Jurkat, Clone E6-1 (cell line): Measurements from ENCODE around the gene LIG1.
"Not testable (repeated sequence)": the region's sequence is repeated elsewhere in the genome, so short reads cannot be mapped to it uniquely, and the experiment has no call there.

ENCODE experiments used
- DNase-seq: peaks from one replicate; pipeline ENCODE4 v3.0.0-alpha.2; 2011; ENCODE audit warnings: low read depth, low spot score
- H3K4me3 ChIP-seq: 2 replicates; pipeline ENCODE4 v1.5.1; 2011; ENCODE audit warnings: mild to moderate bottlenecking, low read length, control low read depth, moderate library complexity

Gene LIG1

DNA sequence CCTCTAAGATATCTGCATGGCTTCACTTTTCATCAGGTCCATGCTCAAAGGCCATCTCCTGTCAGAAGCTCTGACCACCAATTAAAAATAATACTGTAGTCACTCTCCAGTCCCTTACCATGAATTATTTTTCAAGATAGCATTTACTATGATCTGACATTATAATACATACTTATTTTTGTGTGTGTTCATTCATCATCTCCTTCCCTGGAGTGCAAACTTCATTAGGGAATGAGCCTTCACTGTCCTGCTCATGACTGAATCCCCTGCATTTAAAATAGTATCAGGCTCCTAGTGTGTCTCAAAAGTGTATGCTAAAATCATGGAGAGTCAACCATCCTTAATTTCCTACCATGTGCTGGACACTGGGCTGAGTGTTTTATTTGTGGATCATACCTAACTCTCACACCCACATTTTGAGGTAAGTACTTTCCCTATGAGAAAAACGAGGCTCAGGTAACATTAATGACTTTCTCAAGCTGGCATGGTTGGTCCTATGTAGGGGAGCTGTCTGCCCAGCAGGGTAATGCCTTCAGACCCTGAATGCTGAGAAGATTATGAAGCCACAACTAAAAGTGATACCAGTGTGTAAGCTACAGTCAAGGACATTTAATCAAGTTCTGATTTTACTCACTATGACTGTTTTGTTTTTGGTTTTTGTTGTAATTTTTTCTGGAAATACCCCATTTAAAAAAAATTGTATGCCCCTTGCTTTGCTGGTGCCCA, 75.9 kb downstream of the LIG1 start:
- DNase-seq, result no peak
- no peak overlapping the region for H3K4me3 ChIP-seq

DNA sequence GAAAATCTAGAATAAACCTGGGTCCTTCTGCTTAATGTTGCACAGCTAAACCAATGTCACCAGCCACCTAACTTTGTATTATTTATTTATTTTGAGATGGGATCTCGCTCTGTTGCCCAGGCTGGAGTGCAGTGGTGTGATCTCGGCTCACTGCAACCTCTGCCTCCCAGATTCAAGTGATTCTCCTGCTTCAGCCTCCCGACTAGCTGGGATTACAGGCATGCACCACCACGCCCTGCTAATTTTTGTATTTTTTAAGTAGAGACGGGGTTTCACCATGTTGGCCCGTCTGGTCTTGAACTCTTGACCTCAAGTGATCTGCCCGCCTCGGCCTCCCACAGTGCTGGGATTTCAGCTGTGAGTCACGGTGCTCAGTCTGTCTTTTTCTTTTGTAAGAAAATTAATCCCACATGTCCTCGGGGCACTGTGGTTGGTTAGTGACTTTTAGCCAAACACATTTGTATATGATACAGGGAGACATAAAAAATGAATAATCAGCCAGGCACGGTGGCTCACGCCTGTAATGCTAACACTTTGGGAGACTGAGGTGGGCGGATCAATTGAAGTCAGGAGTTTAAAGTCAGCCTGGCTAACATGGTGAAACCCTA, 78.9 kb downstream of the LIG1 start:
- not testable (repeated sequence) for DNase-seq, H3K4me3 ChIP-seq

DNA sequence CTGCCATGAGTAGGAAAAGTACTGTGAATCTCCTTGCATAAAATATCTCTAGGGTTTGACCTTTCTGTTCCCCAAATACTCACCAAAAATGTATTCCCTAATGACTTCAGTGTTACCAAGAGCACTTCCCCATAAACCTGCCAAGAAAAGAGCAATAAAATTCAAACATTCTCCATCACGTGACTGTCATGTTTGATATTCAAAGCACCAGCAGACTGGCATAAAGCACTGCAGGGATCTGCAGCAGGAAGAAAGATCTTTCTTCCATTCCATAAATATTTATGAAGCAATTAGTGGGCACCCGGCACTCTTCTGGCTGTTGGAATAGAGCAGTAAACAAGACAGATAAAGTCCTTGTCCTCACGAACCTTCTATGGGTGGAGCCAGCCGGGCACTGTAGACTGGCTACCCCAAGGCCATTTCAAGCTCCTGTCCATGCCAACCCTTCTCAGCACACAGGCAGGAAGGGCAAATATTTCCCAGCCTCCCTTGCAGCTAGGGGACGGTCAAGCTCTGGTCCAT, 79.8 kb downstream of the LIG1 start:
- DNase-seq, result no peak

DNA sequence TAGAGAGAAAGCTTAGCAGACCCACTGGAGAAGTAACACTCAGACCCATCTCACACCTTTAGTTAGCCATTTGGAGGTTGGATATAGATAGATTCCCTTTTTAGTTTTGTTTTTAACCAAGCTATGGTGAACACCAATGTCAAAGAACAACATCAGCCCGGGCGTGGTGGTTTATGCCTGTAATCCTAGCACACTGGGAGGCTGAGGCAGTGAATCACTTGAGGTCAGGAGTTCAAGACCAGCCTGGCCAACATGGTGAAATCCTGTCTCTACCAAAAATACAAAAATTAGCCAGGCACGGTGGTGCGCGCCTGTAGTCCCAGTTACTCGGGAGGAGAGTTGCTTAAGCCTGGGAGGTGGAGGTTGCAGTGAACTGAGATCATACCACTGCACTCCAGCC, 81.2 kb downstream of the LIG1 start:
- not testable (repeated sequence) for DNase-seq

More for the DNA sequence above, 79.8 kb downstream of the LIG1 start:
- no peak overlapping the region for H3K4me3 ChIP-seq

DNA sequence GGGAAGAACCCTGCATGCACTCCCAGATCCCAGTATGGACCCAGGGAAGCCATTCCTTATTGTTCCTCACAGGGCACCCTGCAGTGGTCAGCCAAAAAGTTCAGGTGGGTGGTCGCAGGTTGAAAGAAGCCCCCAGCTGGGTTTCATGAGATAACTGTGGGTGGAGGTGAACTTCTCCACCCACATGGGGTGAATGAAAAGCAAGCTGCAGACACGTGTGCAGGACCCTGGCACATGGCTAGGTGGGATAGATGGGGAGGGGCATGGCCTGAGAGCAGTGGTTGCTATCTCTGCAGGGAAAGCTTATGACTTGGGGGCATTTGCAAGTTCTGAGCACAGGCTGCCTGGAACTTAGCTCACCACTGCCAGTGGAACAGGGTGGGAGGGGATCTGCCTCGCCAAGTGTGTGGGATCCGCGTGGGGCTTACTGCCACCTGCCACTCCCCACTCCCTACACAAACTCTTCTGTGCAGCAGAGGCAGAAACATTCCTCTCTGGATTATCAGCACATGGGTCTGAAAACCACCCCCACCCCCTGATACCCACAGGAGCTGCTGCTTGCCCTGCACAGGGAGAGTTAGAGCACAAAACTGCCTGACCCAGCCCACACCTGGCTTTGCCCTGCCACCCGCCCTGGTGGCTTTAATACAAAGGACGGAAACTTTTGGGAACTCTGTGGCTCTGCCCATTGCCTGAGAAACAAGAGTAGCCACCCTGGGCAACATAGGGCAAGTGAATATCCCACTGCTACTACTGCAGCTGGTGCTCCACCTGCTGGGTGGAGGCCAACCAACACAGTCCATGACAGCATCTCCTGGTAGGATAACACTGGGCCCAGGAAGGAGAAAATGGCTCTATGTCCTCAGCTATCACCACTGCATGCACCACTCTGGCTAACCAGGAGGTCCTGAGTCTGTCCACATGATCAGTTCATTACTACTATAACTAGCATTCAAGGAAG, 84.0 kb downstream of the LIG1 start:
- H3K4me3 ChIP-seq, result no peak overlapping the region
- peak; percentile 4 for DNase-seq

More for the DNA sequence above, 81.2 kb downstream of the LIG1 start:
- H3K4me3 ChIP-seq, result not testable (repeated sequence)

DNA sequence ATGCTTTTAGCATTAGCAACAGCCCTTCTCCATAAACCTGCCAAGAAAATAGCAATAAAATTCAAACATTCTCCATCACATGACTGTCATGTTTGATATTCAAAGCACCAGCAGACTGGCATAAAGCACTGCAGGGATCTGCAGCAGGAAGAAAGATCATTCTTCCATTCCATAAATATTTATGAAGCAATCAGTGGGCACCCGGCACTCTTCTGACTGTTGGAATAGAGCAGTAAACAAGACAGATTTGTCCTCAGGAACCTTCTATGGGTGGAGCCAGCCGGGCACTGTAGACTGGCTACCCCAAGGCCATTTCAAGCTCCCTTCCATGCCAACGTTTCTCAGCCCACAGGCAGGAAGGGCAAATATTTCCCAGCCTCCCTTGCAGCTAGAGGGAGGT, 85.1 kb downstream of the LIG1 start:
- DNase-seq, result no peak
- H3K4me3 ChIP-seq, result no peak overlapping the region

DNA sequence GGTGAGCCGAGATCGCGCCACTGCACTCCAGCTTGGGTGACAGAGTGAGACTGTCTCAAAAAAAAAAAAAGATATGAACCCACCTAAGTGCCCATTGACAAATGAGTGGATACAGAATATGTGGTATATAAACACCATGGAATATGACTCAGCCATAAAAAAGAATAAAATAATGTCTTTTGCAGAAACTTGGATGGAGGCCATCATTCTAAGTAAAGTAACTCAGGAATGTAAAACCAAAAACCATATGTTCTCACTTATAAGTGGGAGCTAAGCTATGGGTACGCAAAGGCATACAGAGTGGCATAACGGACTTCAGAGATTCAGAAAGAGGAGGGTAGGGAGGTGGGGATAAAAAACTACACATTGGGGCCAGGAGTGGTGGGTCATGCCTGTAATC, 89.0 kb downstream of the LIG1 start:
- H3K4me3 ChIP-seq, result no peak overlapping the region
- DNase-seq, result no peak

DNA sequence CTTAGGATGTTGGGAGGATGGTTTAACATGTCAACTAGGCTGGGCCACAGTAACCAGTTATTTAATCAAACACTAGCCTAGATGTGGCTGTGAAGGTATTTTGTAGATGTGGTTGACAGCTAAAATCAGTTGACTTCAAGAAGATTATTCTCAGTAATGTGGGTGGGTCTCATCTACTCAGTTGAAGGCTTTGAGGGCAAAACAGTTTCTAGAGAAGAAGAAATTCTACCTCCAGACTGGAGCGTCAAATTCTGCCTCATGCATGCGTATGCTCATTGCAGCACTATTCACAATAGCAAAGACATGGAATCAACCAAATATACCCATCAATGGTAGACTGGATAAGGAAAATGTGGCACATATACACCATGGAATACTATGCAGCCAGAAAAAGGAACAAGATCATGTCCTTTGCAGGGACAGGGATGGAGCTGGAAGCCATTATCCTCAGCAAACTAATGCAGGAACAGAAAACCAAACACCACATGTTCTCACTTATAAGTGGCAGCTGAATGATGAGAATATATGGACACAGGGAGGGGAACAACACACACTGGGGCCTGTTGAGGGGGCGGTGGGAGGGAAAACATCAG, 99.9 kb downstream of the LIG1 start:
- not testable (repeated sequence) for DNase-seq, H3K4me3 ChIP-seq

DNA sequence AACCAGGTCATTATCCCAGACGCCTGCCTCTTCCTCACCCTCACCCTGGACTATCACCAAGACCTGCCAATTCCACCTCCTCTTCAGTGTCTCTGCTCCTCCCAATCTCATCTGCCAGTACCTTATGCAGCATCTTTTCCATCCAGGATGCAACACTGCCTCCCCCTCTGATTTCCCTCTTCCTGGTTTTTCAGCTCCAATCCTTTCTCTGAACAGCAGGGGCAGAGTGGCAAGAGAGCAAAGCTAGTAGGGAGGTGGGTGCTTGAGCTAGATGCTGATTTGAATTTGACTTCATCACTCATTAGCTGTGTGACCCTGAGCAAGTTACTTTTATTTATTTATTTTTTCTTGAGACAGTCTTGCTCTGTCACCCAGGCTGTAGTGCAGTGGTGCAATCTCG, 100.7 kb downstream of the LIG1 start:
- H3K4me3 ChIP-seq, result no peak overlapping the region
- no peak for DNase-seq
